ENCODE results near the gene BSN. TPM values are rescaled to one million over a fixed set of nuclear protein-coding genes. Genes with fewer than 3 reads are reported as not detected.

The BSN gene
- total RNA-seq, 1 experiment from 2014 or later = 0.87 TPM

- Histone ChIP-seq H3K4me1 (ENCODE audit: control insufficient read depth, insufficient read depth, low read length) (no peaks in the 10 kb centered on the region), H3K36me3 (ENCODE audit: control insufficient read depth, insufficient read depth, low read length) (no peaks in the 10 kb centered on the region), H3K27me3 (ENCODE audit: control insufficient read depth, insufficient read depth, low read length) (no peaks in the 10 kb centered on the region), H3K27ac (ENCODE audit: low read length) (no peak overlapping the region), H3K4me3 (ENCODE audit: low read depth in 2 of 2, low read length in 2 of 2) (no peak overlapping the region), H3K9me3 (ENCODE audit: control insufficient read depth, insufficient read depth, low read depth, low read length) (no peaks in the 10 kb centered on the region)
- ChIA-PET CTCF (no interaction called here), POLR2A (no interaction called here)
- in situ Hi-C loops (cut with HindIII; ENCODE audit: low pct_unique_long_range_greater_than_20kb, low sequenced_read_pairs) = no loop called here
- BruUV-seq (replicated peaks) = no TSS peak
- intact Hi-C loops (cut with micrococcal nuclease; ENCODE audit: unreplicated experiment) = no loop called here
- no peak for TF ChIP-seq TCF7L2 (IDR thresholded peaks at IDR 0.05; ENCODE audit: low read depth, low read length)
- no peak for TF ChIP-seq SIN3A (IDR thresholded peaks at IDR 0.05; ENCODE audit: borderline replicate concordance, insufficient read depth, low read depth, low read length)
- no peak for TF ChIP-seq POLR2AphosphoS5 (IDR thresholded peaks at IDR 0.05; ENCODE audit: low read depth, low read length)
- TF ChIP-seq, protein P1, sequence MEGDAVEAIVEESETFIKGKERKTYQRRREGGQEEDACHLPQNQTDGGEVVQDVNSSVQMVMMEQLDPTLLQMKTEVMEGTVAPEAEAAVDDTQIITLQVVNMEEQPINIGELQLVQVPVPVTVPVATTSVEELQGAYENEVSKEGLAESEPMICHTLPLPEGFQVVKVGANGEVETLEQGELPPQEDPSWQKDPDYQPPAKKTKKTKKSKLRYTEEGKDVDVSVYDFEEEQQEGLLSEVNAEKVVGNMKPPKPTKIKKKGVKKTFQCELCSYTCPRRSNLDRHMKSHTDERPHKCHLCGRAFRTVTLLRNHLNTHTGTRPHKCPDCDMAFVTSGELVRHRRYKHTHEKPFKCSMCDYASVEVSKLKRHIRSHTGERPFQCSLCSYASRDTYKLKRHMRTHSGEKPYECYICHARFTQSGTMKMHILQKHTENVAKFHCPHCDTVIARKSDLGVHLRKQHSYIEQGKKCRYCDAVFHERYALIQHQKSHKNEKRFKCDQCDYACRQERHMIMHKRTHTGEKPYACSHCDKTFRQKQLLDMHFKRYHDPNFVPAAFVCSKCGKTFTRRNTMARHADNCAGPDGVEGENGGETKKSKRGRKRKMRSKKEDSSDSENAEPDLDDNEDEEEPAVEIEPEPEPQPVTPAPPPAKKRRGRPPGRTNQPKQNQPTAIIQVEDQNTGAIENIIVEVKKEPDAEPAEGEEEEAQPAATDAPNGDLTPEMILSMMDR (IDR thresholded peaks at IDR 0.05) = no peak
- TF ChIP-seq REST (IDR thresholded peaks at IDR 0.05; ENCODE audit: insufficient read depth in 1 of 2, low read depth in 2 of 2, low read length in 1 of 2) = no peak; a peak in 1 of 4 replicates
- no peak for ATAC-seq
- no peak for DNase-seq (ENCODE audit: low read depth, low spot score)
Observed at GRCh38 chr3:49714728-49715550, 160.7 kb downstream of the BSN start.

GRCh38 chr3:49715611-49716121, 161.4 kb downstream of the BSN start:
- no peak for TF ChIP-seq REST (IDR thresholded peaks at IDR 0.05; ENCODE audit: insufficient read depth in 1 of 2, low read depth in 2 of 2, low read length in 1 of 2)
- TF ChIP-seq SIN3A (IDR thresholded peaks at IDR 0.05; ENCODE audit: borderline replicate concordance, insufficient read depth, low read depth, low read length) = no peak
- TF ChIP-seq POLR2AphosphoS5 (IDR thresholded peaks at IDR 0.05; ENCODE audit: low read depth, low read length) = no peak
- TF ChIP-seq TCF7L2 (IDR thresholded peaks at IDR 0.05; ENCODE audit: low read depth, low read length) = no peak
- TF ChIP-seq, protein P1 (IDR thresholded peaks at IDR 0.05) = no peak
- H3K27me3 ChIP-seq (ENCODE audit: control insufficient read depth, insufficient read depth, low read length) = no peaks in the 10 kb centered on the region
- in situ Hi-C loops (cut with HindIII; ENCODE audit: low pct_unique_long_range_greater_than_20kb, low sequenced_read_pairs) (no loop called here), intact Hi-C loops (cut with micrococcal nuclease; ENCODE audit: unreplicated experiment) (no loop called here)
- ChIA-PET CTCF (no interaction called here), POLR2A (no interaction called here)
- BruUV-seq (replicated peaks) = no TSS peak
- no peak overlapping the region for H3K4me3 ChIP-seq (ENCODE audit: low read depth in 2 of 2, low read length in 2 of 2)
- H3K9me3 ChIP-seq (ENCODE audit: control insufficient read depth, insufficient read depth, low read depth, low read length) = no peaks in the 10 kb centered on the region
- H3K36me3 ChIP-seq (ENCODE audit: control insufficient read depth, insufficient read depth, low read length) = no peaks in the 10 kb centered on the region
- ATAC-seq (no peak), DNase-seq (ENCODE audit: low read depth, low spot score) (no peak)
- no peaks in the 10 kb centered on the region for H3K4me1 ChIP-seq (ENCODE audit: control insufficient read depth, insufficient read depth, low read length)
- H3K27ac ChIP-seq (ENCODE audit: low read length) = no peak overlapping the region
